ENCODE measurements around the gene GABRG3. TPM values are rescaled to one million over a fixed set of nuclear protein-coding genes. Genes with fewer than 3 reads are reported as not detected.

GABRG3 gene
- total and polyA plus RNA-seq, 2 experiments from 2014 or later: 0.10 to 1.4 TPM

DNA sequence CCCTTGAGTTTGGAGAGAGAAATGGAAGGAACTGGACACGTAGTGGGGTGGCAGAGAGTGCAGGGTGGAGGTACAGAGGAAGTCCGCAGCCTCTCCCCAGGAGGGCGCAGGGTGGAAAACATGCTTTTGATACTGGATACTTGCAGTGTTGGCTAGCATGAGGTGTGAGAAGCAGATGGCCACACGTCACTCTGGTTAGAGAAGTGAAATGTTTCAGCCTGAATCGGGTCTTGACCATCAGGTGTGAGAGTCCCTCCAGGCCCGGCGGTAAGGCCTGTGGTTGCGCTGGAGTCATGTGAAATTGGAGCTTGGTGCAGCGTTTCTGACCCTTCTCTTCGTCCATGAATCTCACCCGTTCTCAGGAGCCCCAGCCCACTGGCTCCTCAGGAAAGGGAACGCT lies 93.1 kb downstream of the GABRG3 start (continued):
- no peak for TF ChIP-seq ZNF462 (CRISPR knock-in tag; IDR thresholded peaks at IDR 0.05)

DNA sequence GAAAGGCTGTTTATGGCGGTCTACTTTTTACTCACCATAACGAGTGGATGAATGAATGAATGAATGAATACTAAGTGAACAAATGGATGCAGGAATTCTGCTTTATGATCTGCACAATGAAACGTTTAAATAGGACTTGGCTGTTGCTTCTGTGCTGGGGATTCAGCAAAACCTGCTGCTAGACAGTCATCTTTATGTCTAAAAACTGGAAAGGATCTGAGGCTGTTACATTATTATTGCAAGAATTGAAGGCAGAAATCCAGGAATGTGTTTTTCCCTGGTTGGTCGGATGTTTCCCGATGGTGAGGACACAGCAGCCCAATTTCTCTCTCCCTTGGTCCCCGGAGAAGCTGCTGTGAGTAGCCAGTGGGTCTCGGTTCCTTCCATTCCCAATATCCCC lies 94.2 kb downstream of the GABRG3 start:
- H3K27me3 ChIP-seq (ENCODE audit: insufficient read depth): no peaks in the 10 kb centered on the region
- no peak for DNase-seq (ENCODE audit: low spot score)
- H3F3A ChIP-seq (replicated peaks; ENCODE audit: low read depth): no peaks in the 10 kb centered on the region
- H3K4me3 ChIP-seq: no peak overlapping the region
- H3K27ac Mint-ChIP-seq: no peak overlapping the region
- no peak overlapping the region for H2AFZ ChIP-seq
- H3K4me2 ChIP-seq: no peak overlapping the region
- peaks cover 10% of the 10 kb centered on the region; the same call in 2 of the 3 replicates for H3K9me3 Mint-ChIP-seq
- H3K27me3 Mint-ChIP-seq (ENCODE audit: insufficient read depth, low read depth, poor library complexity): peaks cover 3% of the 10 kb centered on the region
- peaks cover 11% of the 10 kb centered on the region for H3K36me3 Mint-ChIP-seq (ENCODE audit: low read depth)
- no peaks in the 10 kb centered on the region for H3K36me3 ChIP-seq (ENCODE audit: insufficient read depth)
- no peak overlapping the region for H3K4me3 Mint-ChIP-seq
- H3K27ac ChIP-seq (ENCODE audit: low read depth): no peak overlapping the region
- no peaks in the 10 kb centered on the region for H3K4me1 ChIP-seq (ENCODE audit: insufficient read depth)
- H4K20me1 ChIP-seq (replicated peaks; ENCODE audit: insufficient read depth): no peaks in the 10 kb centered on the region
- H3K4me1 Mint-ChIP-seq: peaks cover 6% of the 10 kb centered on the region
- 0 out of 2 replicates have a peak, but pooled peaks cover 2% of the 10 kb centered on the region for H3K9me2 ChIP-seq (ENCODE audit: insufficient read depth)
- no peaks in the 10 kb centered on the region for H3K79me2 ChIP-seq (replicated peaks; ENCODE audit: insufficient read depth)
- ATAC-seq: no peak
- no peak for TF ChIP-seq EZH2 (IDR thresholded peaks at IDR 0.05; ENCODE audit: low read depth, unreplicated experiment)
- no peak for TF ChIP-seq JUNB (IDR thresholded peaks at IDR 0.05; ENCODE audit: unreplicated experiment)
- TF ChIP-seq ZNF462 (CRISPR knock-in tag; IDR thresholded peaks at IDR 0.05): no peak
- TF ChIP-seq ZNF331 (CRISPR knock-in tag; IDR thresholded peaks at IDR 0.05; ENCODE audit: low read depth): no peak
- no peak for TF ChIP-seq NANOG (IDR thresholded peaks at IDR 0.05; ENCODE audit: borderline replicate concordance)
- TF ChIP-seq, protein P1, sequence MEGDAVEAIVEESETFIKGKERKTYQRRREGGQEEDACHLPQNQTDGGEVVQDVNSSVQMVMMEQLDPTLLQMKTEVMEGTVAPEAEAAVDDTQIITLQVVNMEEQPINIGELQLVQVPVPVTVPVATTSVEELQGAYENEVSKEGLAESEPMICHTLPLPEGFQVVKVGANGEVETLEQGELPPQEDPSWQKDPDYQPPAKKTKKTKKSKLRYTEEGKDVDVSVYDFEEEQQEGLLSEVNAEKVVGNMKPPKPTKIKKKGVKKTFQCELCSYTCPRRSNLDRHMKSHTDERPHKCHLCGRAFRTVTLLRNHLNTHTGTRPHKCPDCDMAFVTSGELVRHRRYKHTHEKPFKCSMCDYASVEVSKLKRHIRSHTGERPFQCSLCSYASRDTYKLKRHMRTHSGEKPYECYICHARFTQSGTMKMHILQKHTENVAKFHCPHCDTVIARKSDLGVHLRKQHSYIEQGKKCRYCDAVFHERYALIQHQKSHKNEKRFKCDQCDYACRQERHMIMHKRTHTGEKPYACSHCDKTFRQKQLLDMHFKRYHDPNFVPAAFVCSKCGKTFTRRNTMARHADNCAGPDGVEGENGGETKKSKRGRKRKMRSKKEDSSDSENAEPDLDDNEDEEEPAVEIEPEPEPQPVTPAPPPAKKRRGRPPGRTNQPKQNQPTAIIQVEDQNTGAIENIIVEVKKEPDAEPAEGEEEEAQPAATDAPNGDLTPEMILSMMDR (conservative IDR thresholded peaks at IDR 0.05; ENCODE audit: low read depth in 2 of 2): no peak
- TF ChIP-seq POLR2AphosphoS5 (IDR thresholded peaks at IDR 0.05; ENCODE audit: low read depth): no peak
- TF ChIP-seq STAT1 (IDR thresholded peaks at IDR 0.05; ENCODE audit: unreplicated experiment): no peak

Measured in GM23338 (cell line).